Measurements from ENCODE around the gene HECTD4.
A peak's percentile ranks its signal among the peaks of the same experiment; 100 is the strongest.
"Not testable (repeated sequence)": the region's sequence is repeated elsewhere in the genome, so short reads cannot be mapped to it uniquely, and the experiment has no call there.

HECTD4 gene

GRCh38 chr12:112252184-112252583, 130.0 kb downstream of the HECTD4 start:
- no peak for DNase-seq

GRCh38 chr12:112244902-112245301, 137.3 kb downstream of the HECTD4 start:
- not testable (repeated sequence) for DNase-seq

DNA sequence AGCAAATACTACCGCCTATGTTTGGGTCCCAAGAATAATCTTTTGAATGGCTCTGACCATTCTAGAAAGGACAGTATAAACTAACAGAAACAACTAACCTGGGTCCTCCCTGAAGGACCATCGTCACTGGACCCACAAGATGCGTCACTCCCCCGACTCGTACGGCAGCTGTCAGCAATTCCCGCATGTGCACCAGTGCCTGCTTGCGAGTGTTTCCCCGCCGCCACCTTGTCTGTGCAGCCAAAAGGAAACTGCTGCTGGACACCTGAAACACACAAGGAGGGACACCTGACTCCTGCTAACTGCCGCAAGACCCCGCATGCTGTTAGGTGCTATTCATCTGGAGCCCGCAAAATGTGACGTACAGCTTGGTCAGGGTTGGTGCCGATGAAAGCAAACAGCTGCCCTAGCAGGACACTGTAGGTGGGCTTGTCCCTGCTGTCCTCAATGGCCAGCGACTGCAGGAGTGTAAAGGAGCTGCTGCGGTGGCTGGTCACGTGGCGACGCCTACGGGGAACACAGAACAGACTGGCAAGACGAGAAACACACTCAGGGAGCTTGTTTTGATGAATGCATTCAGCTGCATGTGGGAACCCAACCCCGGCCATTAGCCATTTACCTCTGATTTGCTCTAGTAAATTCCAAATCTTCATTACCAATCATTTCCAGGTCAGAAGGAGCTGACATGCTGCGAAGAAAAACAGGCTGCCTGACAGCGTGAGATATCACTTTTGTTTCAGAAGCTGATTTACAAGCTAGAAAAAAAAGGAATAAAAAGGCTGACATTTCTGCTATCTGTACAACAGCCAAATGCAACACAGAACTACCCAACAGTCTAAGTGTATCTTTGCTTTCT, 138.7 kb downstream of the HECTD4 start:
- no peak for DNase-seq

DNA sequence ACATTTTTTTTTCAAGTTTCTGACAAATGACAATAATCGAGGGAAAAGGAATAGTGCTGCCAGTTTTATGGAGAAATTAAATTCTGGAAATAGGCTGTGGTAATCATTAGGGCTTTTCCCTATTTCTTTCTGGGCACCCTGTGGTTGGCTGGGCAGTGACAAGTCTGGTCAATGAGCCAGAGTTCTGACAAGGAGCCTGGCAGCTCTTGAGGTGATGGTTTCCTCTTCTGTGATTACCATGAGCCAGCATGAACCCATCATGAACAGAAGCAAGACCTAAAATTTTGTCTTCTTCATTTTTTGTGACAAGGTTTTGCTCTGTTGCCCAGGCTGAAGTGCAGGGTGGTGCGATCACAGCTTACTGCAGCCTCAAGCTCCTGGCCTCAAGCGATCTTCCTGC, 141.1 kb downstream of the HECTD4 start:
- DNase-seq: no peak

DNA sequence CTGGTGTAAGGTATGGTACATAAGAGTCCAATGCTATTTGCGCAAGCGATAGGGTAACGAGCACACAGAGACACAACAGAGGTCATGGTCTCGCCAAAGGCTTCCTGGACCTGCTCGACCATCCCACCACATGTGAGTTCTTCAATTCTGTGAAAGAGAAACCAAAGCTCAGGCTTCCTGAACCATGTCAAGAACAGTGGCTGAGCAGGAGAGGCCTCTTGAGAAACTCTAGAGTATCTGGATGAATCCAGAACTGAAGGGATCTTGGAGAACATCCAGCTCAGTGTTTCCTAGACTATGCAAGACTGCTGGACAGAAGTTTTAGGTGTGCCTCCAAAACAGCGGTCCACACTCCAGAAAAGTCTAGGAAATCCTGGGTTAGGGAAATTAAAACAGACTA, 142.3 kb downstream of the HECTD4 start:
- DNase-seq: no peak

- no peak for DNase-seq
Observed at GRCh38 chr12:112239020-112239419, 143.2 kb downstream of the HECTD4 start.

DNA sequence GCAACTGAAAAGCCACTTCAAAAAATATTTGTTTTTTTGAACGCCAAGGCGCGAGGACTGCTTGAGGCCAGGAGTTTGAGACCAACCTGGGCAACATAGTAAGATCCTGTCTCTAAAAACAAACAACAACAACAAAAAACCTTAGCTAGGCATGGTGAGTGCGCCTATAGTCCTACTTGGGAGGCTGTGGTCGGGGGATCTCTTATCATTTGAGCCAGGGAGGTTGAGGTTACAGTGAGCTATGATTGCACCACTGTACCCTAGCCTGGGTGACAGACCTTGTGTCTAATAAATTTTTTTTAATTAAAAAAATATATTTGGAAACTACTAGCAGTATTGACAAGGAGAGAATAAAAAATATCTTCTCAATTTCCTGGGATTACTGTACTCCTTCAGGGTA, 143.8 kb downstream of the HECTD4 start:
- no peak for DNase-seq

GRCh38 chr12:112236786-112237185, 145.4 kb downstream of the HECTD4 start:
- no peak for DNase-seq

DNA sequence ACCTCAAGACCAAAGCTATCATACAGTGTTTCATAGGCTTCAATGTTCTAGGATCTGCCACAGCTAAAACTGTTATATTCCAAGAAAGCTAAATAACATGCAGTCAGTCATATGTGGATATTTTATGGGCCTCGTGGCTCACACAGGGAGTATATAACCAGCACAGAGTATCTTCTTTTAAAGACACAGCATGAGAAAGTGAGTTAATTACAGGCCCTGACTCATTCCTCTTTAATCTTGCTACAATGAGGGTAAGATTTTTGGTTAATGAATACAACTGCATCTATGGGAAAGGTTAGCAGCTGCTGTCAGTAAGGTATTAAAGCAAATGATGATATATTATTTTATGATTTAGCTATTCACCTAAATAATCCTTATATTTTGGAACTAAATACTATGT, 145.8 kb downstream of the HECTD4 start:
- DNase-seq: no peak

GRCh38 chr12:112234303-112234702, 147.9 kb downstream of the HECTD4 start:
- peak; percentile 1 for DNase-seq

GRCh38 chr12:112233242-112233641, 149.0 kb downstream of the HECTD4 start:
- no peak for DNase-seq

- peak; percentile 68 for DNase-seq
Observed at GRCh38 chr12:112230136-112230535, 152.1 kb downstream of the HECTD4 start.

DNA sequence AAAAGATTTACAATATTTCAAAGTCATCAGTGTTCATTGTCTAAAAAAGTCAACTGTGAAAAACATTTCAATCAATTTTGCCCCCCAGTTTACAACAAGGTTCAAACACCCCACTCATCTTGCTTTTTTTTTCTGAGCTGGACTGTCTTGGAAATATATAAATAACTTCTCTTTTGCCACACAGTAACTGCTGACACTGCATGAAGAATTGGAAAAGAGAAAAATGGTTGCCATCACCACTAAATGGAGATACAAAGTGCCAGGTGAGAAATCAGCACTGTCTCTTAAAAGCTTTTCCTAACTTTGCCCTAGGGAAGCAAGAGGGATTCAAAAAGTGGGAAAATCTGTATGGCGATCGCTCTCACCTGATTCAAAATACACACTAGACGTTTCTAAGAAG, 155.5 kb downstream of the HECTD4 start:
- no peak for DNase-seq

- not testable (repeated sequence) for DNase-seq
Observed at GRCh38 chr12:112220628-112221027, 161.6 kb downstream of the HECTD4 start.

DNA sequence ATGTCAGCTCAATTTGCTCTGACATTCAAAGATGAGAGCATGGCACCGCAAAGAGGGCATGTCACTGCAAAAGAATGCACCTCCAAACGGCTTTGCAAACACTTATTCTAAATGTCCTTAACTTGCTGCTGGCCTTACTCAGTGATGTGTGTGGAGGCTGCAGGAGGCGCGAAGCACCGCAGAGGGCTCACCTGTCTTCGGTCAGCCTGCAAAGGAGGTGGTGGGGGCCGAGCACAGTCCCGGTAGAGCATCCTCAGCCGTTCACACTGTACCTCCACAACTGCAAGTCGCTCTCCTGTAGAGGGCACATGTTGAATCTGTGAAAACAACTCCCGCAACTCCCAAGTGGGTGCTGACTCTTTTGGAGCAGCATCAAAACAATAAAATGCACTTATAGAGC, 163.0 kb downstream of the HECTD4 start:
- no peak for DNase-seq

DNA sequence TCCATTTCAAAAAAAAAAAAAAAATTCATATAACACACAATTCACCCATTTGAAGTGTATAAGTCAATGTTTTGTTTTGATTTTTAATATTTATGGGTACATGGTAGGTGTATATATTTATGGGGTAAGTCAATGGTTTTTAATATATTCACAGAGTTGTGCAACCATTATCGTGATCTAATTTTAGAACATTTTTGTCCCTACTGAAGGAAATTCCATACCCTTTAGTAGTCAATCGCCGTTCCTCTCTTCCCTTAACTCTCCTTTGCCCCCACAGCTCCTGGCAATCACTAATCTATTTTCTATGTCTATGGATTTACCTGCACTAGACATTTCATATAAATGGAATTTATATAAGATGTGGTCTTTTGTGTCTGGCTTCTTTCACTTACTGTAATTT, 164.1 kb downstream of the HECTD4 start:
- no peak for DNase-seq

- DNase-seq: no peak
Observed at GRCh38 chr12:112217647-112218046, 164.6 kb downstream of the HECTD4 start.

- DNase-seq: no peak
Observed at GRCh38 chr12:112216223-112216622, 166.0 kb downstream of the HECTD4 start.

GRCh38 chr12:112214064-112214463, 168.2 kb downstream of the HECTD4 start:
- DNase-seq: no peak

- DNase-seq: no peak
Observed at GRCh38 chr12:112208301-112208910, 173.8 kb downstream of the HECTD4 start.

GRCh38 chr12:112207397-112207924, 174.8 kb downstream of the HECTD4 start:
- no peak for DNase-seq

DNA sequence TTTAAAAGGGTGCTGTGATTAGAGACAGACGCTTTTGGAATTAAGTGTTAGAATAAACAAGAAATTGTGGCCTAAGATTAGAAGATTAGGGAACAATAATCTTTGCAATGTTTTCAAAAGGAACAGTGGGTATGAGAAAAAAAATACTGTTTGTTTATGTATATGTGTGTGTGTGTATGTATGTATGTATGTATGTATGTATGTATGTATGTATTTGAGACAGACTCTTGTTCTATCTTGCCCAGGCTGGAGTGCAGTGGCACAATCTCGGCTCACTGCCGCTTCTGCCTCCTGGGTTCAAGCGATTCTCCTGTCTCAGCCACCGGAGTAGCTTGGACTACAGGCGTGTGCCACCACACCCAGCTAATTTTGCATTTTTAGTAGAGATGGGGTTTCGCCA, 175.3 kb downstream of the HECTD4 start:
- DNase-seq: no peak

DNA sequence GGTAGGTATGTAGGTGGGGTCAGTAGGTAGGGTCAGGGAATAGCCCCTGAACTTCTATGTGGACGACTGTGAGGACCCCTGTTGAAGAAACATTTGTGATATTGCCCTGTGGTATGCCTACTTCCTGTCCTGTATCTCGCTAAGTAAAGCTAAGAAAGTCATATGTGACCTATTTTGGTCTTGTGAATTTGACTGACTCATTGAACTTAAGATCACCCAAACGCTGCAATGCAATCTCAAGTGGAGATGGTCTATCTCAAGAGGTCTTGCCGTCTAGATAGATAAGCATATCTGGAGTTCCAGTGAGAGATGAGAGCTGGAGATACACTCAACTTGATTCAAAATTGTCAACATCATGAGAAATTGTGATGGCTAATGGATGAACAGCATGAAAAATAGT, 183.1 kb downstream of the HECTD4 start:
- no peak for DNase-seq

- DNase-seq: peak; percentile 85
Observed at GRCh38 chr12:112198120-112198733, 184.0 kb downstream of the HECTD4 start.

Measured in NCI-H82 (cell line).